Esophagus muscularis mucosa (tissue), 4 donors: ENCODE data around the gene ATP5MC2. TPM values are rescaled to one million over a fixed set of nuclear protein-coding genes. Genes with fewer than 3 reads are reported as not detected.

Source experiments
- DNase-seq: peaks from one replicate; pipeline ENCODE4 v3.0.0-alpha.2; 2017; ENCODE audit errors: extremely low spot score
- H3K27ac ChIP-seq, 4 donors: fragments of 200-600 bp; sonication (generic); replicated peaks in 1 of 4; 1 replicate in 3 of 4; 2 replicates in 1 of 4; pipeline ENCODE4 v1.5.1; 2016 to 2019; ENCODE audit warnings: mild to moderate bottlenecking in 1 of 4
- H3K27me3 ChIP-seq, 4 donors: fragments of 200-600 bp; sonication (generic); one replicate each; pipeline versions ENCODE4 v1.5.1 to v1.6.0; 2016 to 2019
- H3K36me3 ChIP-seq, 4 donors: fragments of 200-600 bp; sonication (generic); one replicate each; pipeline ENCODE4 v1.5.1; 2016 to 2019
- H3K4me1 ChIP-seq, 4 donors: fragments of 200-600 bp; sonication (generic); one replicate each; pipeline ENCODE4 v1.5.1; 2016 to 2019
- H3K4me3 ChIP-seq, 4 donors: fragments of 200-600 bp; sonication (generic); 1 replicate in 2 of 4; 2 replicates in 2 of 4; pipeline ENCODE4 v1.5.1; 2016 to 2019; ENCODE audit warnings: mild to moderate bottlenecking in 4 of 4, moderate library complexity in 1 of 4
- H3K9me3 ChIP-seq, 4 donors: fragments of 200-600 bp; sonication (generic); 1 replicate in 3 of 4; 2 replicates in 1 of 4; pipeline ENCODE4 v1.5.1; 2016 to 2019
- CTCF ChIP-seq, 3 experiments: fragments of 200-600 bp in 2 of 3; fragments of 450-650 bp in 1 of 3; sonication (generic) in 2 of 3; IDR thresholded peaks; one replicate each; pipeline ENCODE4 v1.5.1; 2017 to 2019; ENCODE audit warnings: antibody characterized with exemption in 3 of 3, mild to moderate bottlenecking in 2 of 3, moderate library complexity in 1 of 3
- EP300 ChIP-seq: sonication (generic); formaldehyde crosslinking; IDR thresholded peaks from one replicate; pipeline ENCODE4 v1.6.1; 2017; ENCODE audit warnings: antibody characterized with exemption
- POLR2A ChIP-seq: fragments of 450-650 bp; IDR thresholded peaks from one replicate; pipeline ENCODE4 v1.6.1; 2017; ENCODE audit warnings: antibody characterized with exemption, moderate library complexity, mild to moderate bottlenecking, low read depth
- POLR2AphosphoS5 ChIP-seq, 2 donors: sonication (generic); formaldehyde crosslinking; IDR thresholded peaks; one replicate each; pipeline ENCODE4 v1.6.1; 2017; ENCODE audit warnings: antibody characterized with exemption in 2 of 2
- WGBS: methylation state at CpG from one replicate; pipeline ENCODE4 v1.1.5; 2018; 5-methylcytosine and 5-hydroxymethylcytosine counted together
- intact Hi-C: fragments of 100-400 bp; cut with DNase I; formaldehyde crosslinking; loops from one replicate; pipeline ENCODE4 v1.15.1; 2023
- total RNA-seq, 4 donors: library from RNA; depleted of rRNA; stranded (reverse); fragments of >200 nt; gene quantifications; one replicate each; pipeline versions ENCODE4 v1.1.0 to v1.2.1, GENCODE V29; 2016

Gene ATP5MC2
- total RNA-seq, 4 donors from 2014 or later = 204 to 266 (median 235) TPM

- Histone ChIP-seq H3K36me3 (no peaks in the 10 kb centered on the region), H3K9me3 (no peaks in the 10 kb centered on the region), H3K4me1 (peaks cover 27 to 46% (median 42%) of the 10 kb centered on the region in 4 donors), H3K4me3 (peak overlapping the region; percentile 61 to 91 (median 68)), H3K27ac (peak overlapping the region; percentile 86 to 92 (median 92)), H3K27me3 (no peaks in the 10 kb centered on the region)
- WGBS = 25% methylated on average over 6 of the region's 6 CpGs
- TF ChIP-seq POLR2AphosphoS5 (IDR thresholded peaks at IDR 0.05) = no peak
- no peak for TF ChIP-seq EP300
- TF ChIP-seq CTCF (IDR thresholded peaks at IDR 0.05) = no peak
- TF ChIP-seq POLR2A = no peak
- intact Hi-C loops = loop anchor here (5.0 kb wide), 1 partner anchor 51 kb away; the partner anchor contains the start of gene ATP5MC2
- no peak for DNase-seq
These were observed 49.1 kb downstream of the ATP5MC2 start for GRCh38 chr12:53626702-53627169.

- TF ChIP-seq CTCF (IDR thresholded peaks at IDR 0.05) (peak in 1 of 3 experiments; percentile 18), POLR2A (no peak), EP300 (no peak), POLR2AphosphoS5 (IDR thresholded peaks at IDR 0.05) (peak; percentile 79 to 88)
- Histone ChIP-seq H3K4me1 (peaks cover 32 to 52% (median 47%) of the 10 kb centered on the region in 4 donors), H3K36me3 (no peaks in the 10 kb centered on the region), H3K27me3 (no peaks in the 10 kb centered on the region), H3K9me3 (no peaks in the 10 kb centered on the region), H3K4me3 (peak within 1 kb of the TSS; percentile 61 to 91 (median 68)), H3K27ac (peak within 1 kb of the TSS; percentile 86 to 92 (median 92))
- DNase-seq = peak; percentile 100
- WGBS = 0% methylated on average over 38 of the region's 48 CpGs
- intact Hi-C loops = loop anchor here (5.0 kb wide), 1 partner anchor 51 kb away; the partner anchor contains the start of gene ATP5MC2
These were observed 49.8 kb downstream of the ATP5MC2 start, which contains the start of gene ATF7 for GRCh38 chr12:53625946-53626701. Gene ATF7 (minus strand): TSS chr12:53626382. CDS start chr12:53601000, 25,382 bp downstream.

GRCh38 chr12:53625373-53625945 is 50.4 kb downstream of the ATP5MC2 start:
- intact Hi-C loops = loop anchor here (5.0 kb wide), 1 partner anchor 52 kb away; the partner anchor contains the start of gene ATP5MC2
- no peaks in the 10 kb centered on the region for H3K9me3 ChIP-seq

GRCh38 chr12:53624956-53625355 is 50.9 kb downstream of the ATP5MC2 start:
- no peaks in the 10 kb centered on the region for H3K9me3 ChIP-seq
- H3K27me3 ChIP-seq = no peaks in the 10 kb centered on the region
- H3K27ac ChIP-seq = peak overlapping the region; percentile 86 to 92 (median 92)
- peak overlapping the region; percentile 61 to 91 (median 68) for H3K4me3 ChIP-seq
- peak; percentile 64 for DNase-seq
- intact Hi-C loops = loop anchor here (5.0 kb wide), 1 partner anchor 52 kb away; the partner anchor contains the start of gene ATP5MC2
- H3K4me1 ChIP-seq = peaks cover 36 to 61% (median 55%) of the 10 kb centered on the region in 4 donors
- no peaks in the 10 kb centered on the region for H3K36me3 ChIP-seq
- WGBS = 35% methylated on average over 4 of the region's 4 CpGs
- TF ChIP-seq POLR2A (no peak), EP300 (no peak), CTCF (IDR thresholded peaks at IDR 0.05) (no peak), POLR2AphosphoS5 (IDR thresholded peaks at IDR 0.05) (no peak)

More at GRCh38 chr12:53625373-53625945, 50.4 kb downstream of the ATP5MC2 start:
- Histone ChIP-seq H3K27me3 (no peaks in the 10 kb centered on the region), H3K4me3 (peak overlapping the region; percentile 61 to 91 (median 68)), H3K4me1 (peaks cover 36 to 59% (median 54%) of the 10 kb centered on the region in 4 donors), H3K27ac (peak overlapping the region; percentile 86 to 92 (median 92)), H3K36me3 (no peaks in the 10 kb centered on the region)
- no peak for DNase-seq
- no peak for TF ChIP-seq POLR2A
- no peak for TF ChIP-seq POLR2AphosphoS5 (IDR thresholded peaks at IDR 0.05)
- TF ChIP-seq EP300 = no peak
- TF ChIP-seq CTCF (IDR thresholded peaks at IDR 0.05) = no peak
- 12% methylated on average over 5 of the region's 5 CpGs for WGBS
